NCI-H146 (cell line): ENCODE data around the gene MRPS34.

Experiments
- DNase-seq: peaks from one replicate; lab custom pipeline; 2025; lab: John Stamatoyannopoulos, UW

The MRPS34 gene

GRCh38 chr16:1781254-1781653 is 8.3 kb upstream of the MRPS34 start:
- no peak for DNase-seq

GRCh38 chr16:1780677-1781072 is 7.7 kb upstream of the MRPS34 start:
- no peak for DNase-seq

GRCh38 chr16:1779741-1780676 is 7.1 kb upstream of the MRPS34 start:
- DNase-seq, result no peak

- no peak for DNase-seq
Observed at GRCh38 chr16:1779234-1779701, 6.3 kb upstream of the MRPS34 start.

GRCh38 chr16:1778200-1779179 is 5.6 kb upstream of the MRPS34 start:
- no peak for DNase-seq

GRCh38 chr16:1777375-1778199 is 4.7 kb upstream of the MRPS34 start:
- DNase-seq, result no peak

GRCh38 chr16:1776991-1777374 is 4.0 kb upstream of the MRPS34 start:
- DNase-seq, result no peak

- DNase-seq, result no peak
Observed at GRCh38 chr16:1776672-1776955, 3.7 kb upstream of the MRPS34 start.

GRCh38 chr16:1775846-1776671 is 3.1 kb upstream of the MRPS34 start:
- DNase-seq, result no peak

- no peak for DNase-seq
Observed at GRCh38 chr16:1775006-1775845, 2.3 kb upstream of the MRPS34 start.

- no peak for DNase-seq
Observed at GRCh38 chr16:1774448-1774780, 1.5 kb upstream of the MRPS34 start.

- DNase-seq, result peak; percentile 50
Observed at GRCh38 chr16:1773703-1774447, 941 bp upstream of the MRPS34 start.

GRCh38 chr16:1772362-1772907 is 499 bp downstream of the MRPS34 start, which contains the start of gene EME2:
Gene EME2 (plus strand): TSS chr16:1772810. CDS start chr16:1773228, 418 bp downstream.
- DNase-seq, result peak; percentile 73

GRCh38 chr16:1771864-1772361 is 1.0 kb downstream of the MRPS34 start:
- DNase-seq, result peak; percentile 66

GRCh38 chr16:1771188-1771863 is 1.6 kb downstream of the MRPS34 start, which contains the start of gene NME3:
Gene NME3 (minus strand): TSS chr16:1771543. CDS start chr16:1771534, 9 bp downstream.
- peak; percentile 70 for DNase-seq

GRCh38 chr16:1770328-1771187 is 2.4 kb downstream of the MRPS34 start:
- DNase-seq, result no peak
